ENCODE data around the gene PIK3R1.

Gene PIK3R1

GRCh38 chr5:68332080-68332451 lies 116.5 kb downstream of the PIK3R1 start:
- DNase-seq: no peak

GRCh38 chr5:68332556-68332955 lies 117.0 kb downstream of the PIK3R1 start:
- no peak for DNase-seq

GRCh38 chr5:68333649-68334552 lies 118.3 kb downstream of the PIK3R1 start:
- no peak for DNase-seq

DNA sequence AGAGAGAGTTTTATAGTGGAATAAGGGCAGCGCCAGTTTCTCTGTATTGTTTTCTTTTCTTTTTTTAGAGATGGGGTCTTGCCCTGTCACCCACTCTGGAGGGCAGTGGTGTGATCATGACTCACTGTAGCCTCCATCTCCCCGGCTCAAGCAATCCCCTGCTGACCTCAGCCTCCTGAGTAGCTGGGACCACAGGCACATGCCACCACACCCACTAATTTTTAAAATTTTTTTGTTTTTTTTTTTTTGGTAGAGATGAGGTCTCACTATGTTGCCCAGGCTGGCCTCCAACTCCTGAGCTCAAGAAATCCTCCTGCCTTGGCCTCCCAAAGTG lies 119.0 kb downstream of the PIK3R1 start:
- no peak for DNase-seq

DNA sequence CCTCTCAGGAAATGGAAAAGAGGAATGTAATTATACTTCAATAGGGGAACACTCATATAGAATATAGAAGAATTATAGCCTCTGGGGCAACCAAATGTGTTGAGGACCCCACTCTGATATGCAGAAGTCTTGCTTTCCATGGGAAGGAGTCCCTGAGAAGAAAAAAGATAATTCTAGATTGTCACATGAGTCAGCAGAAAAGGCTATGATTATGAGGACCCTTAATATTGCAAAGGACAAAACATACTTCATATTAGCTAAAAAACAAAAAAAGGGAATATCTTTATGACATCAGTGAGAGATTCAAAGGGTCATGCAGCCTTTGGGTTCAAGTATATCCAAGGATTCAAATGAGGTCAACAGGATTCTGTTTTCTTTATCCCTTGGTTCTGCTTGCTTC lies 119.5 kb downstream of the PIK3R1 start:
- no peak for DNase-seq

GRCh38 chr5:68336200-68336599 lies 120.6 kb downstream of the PIK3R1 start:
- no peak for DNase-seq

GRCh38 chr5:68337235-68337634 lies 121.7 kb downstream of the PIK3R1 start:
- no peak for DNase-seq

DNA sequence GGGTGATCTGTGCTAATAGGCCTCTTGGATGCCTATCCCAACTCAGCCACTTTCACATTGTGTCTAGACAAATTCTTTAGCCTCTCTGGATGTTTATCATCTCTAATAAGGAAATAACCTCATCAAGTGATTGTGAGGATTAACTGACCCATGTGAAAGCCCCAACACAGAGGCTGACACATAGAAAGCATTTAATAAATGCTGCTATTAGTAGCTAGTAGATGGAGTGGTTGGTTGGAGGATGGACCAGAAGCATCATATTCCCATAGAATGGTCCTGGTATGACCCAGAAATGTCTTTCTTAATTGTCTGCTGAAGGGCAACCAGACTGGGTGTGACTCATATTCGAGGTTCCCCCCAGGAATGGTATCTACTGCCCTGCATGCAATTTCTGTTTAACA lies 124.4 kb downstream of the PIK3R1 start:
- no peak for DNase-seq

GRCh38 chr5:68341006-68341405 lies 125.5 kb downstream of the PIK3R1 start:
- DNase-seq: peak in 1 of 5 experiments; percentile 64

- DNase-seq: peak in 1 of 5 experiments; percentile 14
These were observed 127.1 kb downstream of the PIK3R1 start for GRCh38 chr5:68342693-68343092.

GRCh38 chr5:68343421-68343826 lies 127.9 kb downstream of the PIK3R1 start:
- peak in 1 of 5 experiments; percentile 69 for DNase-seq

DNA sequence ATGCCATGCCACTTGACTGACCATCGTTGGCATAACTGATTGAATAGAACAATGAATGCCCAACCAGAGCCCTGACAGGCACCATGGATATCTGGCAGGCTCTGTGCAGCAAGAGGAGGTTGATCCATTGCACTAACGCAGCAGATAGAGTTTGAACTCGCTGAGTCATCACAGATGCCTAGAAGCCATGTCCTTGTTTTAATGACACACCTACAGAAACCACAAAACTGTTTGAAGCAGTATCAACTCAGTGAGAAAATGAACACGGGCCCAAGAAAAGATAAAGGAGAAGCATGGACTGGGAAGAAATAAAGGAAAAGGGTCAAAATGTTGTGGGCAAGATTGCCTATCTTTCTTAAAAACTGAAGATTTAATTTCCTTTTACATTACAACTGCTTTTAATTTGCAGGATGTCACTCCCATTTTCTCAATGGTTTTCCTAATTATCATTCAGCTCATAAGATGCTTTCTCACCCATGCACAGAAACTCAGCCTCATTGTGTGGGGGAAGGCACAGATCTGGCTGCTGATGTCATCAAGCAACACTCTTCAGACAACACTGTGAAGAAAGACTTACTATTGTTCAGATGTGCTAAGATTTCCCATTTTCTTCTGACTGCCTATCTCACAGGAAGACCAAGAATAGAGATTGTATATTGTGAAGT lies 129.0 kb downstream of the PIK3R1 start:
- peak in 1 of 5 experiments; percentile 73 for DNase-seq

GRCh38 chr5:68345171-68345570 lies 129.6 kb downstream of the PIK3R1 start:
- DNase-seq: no peak

GRCh38 chr5:68345582-68345981 lies 130.0 kb downstream of the PIK3R1 start:
- no peak for DNase-seq

GRCh38 chr5:68347536-68347935 lies 132.0 kb downstream of the PIK3R1 start:
- DNase-seq: no peak

DNA sequence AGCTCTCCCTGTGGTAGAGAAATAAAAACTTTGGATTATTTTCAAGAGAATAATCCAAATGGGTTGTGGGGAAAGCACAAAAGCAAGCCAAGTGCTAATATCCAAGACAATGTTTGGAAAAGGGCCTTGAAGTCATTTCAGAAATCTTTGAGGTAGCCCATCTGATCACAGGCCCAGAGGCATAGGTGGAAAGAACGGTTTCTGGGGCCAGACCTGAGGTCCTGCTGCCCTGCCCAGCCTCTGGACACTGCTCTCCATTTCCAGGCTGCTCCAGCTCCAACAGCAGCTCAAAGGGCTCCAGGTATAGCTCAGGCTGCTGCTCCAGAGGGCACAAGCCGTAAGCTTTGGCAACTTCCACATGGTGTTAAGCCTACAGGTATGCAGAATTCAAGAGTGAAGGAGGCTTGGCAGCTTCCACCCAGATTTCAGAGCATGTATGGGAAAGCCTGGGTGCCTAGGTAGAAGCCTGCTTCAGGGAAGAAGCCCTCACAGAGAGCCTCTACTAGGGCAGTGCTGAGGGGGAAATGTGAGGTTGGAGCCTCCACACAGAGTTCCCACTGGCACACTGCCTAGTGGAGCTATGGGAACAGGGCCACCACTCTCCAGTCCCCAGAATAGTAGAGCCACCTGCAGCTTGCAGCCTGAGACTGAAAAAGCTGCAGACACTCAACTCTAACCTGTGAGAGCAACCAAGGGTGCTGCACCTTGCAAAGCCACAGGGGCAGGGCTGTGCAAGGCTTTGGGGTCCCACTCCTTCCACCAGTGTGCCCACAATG lies 133.1 kb downstream of the PIK3R1 start:
- DNase-seq: no peak

- DNase-seq: no peak
These were observed 134.6 kb downstream of the PIK3R1 start for GRCh38 chr5:68350176-68350575.

All from T-helper 2 cell (primary cell).